ENCODE measurements around the gene LRFN3. TPM values are rescaled to one million over a fixed set of nuclear protein-coding genes. Genes with fewer than 3 reads are reported as not detected.

LRFN3 gene
- total and polyA plus RNA-seq, 10 of the 15 experiments (the other 5 are each of a cell fraction or from before 2014, with no cell fraction given) = 0.02 to 7.3 (median 2.0) TPM; not detected in 1

DNA sequence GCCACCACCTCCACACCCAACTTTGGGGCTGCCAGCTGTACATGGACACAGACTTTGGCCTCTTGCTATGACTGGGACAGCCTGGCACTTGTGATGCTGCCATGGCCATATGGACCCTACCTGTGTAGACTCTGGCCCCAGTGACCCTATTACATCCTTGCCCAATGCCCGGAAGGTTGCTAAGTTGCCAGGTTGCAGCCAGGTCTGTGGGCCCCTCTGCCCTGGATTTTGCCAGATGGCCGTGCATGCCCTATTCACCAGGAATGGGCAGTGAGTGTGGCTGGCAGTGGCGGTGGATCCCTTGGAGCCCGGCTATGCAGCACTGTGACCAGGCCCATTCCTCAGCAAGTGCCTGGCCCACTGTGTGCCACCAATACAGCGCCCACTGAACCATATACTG, 49.9 kb downstream of the LRFN3 start:
- BruUV-seq (replicated peaks) = no TSS peak
- no peaks in the 10 kb centered on the region for H3K36me3 ChIP-seq (ENCODE audit: control insufficient read depth in 2 of 2, insufficient read depth in 2 of 2, low read length in 1 of 2)
- H3K9me3 ChIP-seq (replicated peaks; ENCODE audit: control insufficient read depth, insufficient read depth, low read length) = no peaks in the 10 kb centered on the region
- SMC1A ChIA-PET (ENCODE audit: uncharacterized antibody, unreplicated experiment) = no interaction called here
- H3K4me3 ChIP-seq = no peak overlapping the region
- H2AFZ ChIP-seq (ENCODE audit: control insufficient read depth, low read depth, low read length) = no peak overlapping the region
- DNase-seq (ENCODE audit: low read depth, low spot score) (no peak), FAIRE-seq (no peak), ATAC-seq (no peak)
- 60% methylated on average over 5 of the region's 5 CpGs for WGBS (ENCODE audit: insufficient coverage, insufficient replicate concordance, low lambda C conversion rate, missing lambda C conversion rate)
- H3K9ac ChIP-seq (ENCODE audit: control insufficient read depth, insufficient read depth, low read length) = no peak overlapping the region
- in situ Hi-C loops (cut with MboI) (no loop called here), intact Hi-C loops (cut with micrococcal nuclease; ENCODE audit: unreplicated experiment) (no loop called here)
- H3K79me2 ChIP-seq (ENCODE audit: control insufficient read depth, insufficient read depth, low read length) = no peaks in the 10 kb centered on the region
- POLR2A ChIA-PET = no interaction called here
- CTCF ChIA-PET = no interaction called here
- no peaks in the 10 kb centered on the region for H3K4me1 ChIP-seq (ENCODE audit: control insufficient read depth, insufficient read depth, low read length)
- no peak overlapping the region for H3K4me2 ChIP-seq (ENCODE audit: control insufficient read depth, insufficient read depth)
- no peaks in the 10 kb centered on the region for H4K20me1 ChIP-seq (ENCODE audit: control insufficient read depth, insufficient read depth)
- no peak overlapping the region for H3K27ac ChIP-seq (ENCODE audit: control insufficient read depth, insufficient read depth)
- RAD21 ChIA-PET (ENCODE audit: unreplicated experiment) = no interaction called here
- peaks cover 0 to 2% of the 10 kb centered on the region in 2 experiments; a peak in 3 of 4 replicates for H3K27me3 ChIP-seq (replicated peaks in 1 of 2; ENCODE audit: control insufficient read depth in 2 of 2, insufficient read depth in 2 of 2, low read length in 1 of 2)
- TF ChIP-seq, protein P1, sequence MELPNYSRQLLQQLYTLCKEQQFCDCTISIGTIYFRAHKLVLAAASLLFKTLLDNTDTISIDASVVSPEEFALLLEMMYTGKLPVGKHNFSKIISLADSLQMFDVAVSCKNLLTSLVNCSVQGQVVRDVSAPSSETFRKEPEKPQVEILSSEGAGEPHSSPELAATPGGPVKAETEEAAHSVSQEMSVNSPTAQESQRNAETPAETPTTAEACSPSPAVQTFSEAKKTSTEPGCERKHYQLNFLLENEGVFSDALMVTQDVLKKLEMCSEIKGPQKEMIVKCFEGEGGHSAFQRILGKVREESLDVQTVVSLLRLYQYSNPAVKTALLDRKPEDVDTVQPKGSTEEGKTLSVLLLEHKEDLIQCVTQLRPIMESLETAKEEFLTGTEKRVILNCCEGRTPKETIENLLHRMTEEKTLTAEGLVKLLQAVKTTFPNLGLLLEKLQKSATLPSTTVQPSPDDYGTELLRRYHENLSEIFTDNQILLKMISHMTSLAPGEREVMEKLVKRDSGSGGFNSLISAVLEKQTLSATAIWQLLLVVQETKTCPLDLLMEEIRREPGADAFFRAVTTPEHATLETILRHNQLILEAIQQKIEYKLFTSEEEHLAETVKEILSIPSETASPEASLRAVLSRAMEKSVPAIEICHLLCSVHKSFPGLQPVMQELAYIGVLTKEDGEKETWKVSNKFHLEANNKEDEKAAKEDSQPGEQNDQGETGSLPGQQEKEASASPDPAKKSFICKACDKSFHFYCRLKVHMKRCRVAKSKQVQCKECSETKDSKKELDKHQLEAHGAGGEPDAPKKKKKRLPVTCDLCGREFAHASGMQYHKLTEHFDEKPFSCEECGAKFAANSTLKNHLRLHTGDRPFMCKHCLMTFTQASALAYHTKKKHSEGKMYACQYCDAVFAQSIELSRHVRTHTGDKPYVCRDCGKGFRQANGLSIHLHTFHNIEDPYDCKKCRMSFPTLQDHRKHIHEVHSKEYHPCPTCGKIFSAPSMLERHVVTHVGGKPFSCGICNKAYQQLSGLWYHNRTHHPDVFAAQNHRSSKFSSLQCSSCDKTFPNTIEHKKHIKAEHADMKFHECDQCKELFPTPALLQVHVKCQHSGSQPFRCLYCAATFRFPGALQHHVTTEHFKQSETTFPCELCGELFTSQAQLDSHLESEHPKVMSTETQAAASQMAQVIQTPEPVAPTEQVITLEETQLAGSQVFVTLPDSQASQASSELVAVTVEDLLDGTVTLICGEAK (IDR thresholded peaks at IDR 0.05; ENCODE audit: borderline replicate concordance) = no peak
- TF ChIP-seq, protein P2, sequence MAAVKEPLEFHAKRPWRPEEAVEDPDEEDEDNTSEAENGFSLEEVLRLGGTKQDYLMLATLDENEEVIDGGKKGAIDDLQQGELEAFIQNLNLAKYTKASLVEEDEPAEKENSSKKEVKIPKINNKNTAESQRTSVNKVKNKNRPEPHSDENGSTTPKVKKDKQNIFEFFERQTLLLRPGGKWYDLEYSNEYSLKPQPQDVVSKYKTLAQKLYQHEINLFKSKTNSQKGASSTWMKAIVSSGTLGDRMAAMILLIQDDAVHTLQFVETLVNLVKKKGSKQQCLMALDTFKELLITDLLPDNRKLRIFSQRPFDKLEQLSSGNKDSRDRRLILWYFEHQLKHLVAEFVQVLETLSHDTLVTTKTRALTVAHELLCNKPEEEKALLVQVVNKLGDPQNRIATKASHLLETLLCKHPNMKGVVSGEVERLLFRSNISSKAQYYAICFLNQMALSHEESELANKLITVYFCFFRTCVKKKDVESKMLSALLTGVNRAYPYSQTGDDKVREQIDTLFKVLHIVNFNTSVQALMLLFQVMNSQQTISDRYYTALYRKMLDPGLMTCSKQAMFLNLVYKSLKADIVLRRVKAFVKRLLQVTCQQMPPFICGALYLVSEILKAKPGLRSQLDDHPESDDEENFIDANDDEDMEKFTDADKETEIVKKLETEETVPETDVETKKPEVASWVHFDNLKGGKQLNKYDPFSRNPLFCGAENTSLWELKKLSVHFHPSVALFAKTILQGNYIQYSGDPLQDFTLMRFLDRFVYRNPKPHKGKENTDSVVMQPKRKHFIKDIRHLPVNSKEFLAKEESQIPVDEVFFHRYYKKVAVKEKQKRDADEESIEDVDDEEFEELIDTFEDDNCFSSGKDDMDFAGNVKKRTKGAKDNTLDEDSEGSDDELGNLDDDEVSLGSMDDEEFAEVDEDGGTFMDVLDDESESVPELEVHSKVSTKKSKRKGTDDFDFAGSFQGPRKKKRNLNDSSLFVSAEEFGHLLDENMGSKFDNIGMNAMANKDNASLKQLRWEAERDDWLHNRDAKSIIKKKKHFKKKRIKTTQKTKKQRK (IDR thresholded peaks at IDR 0.05; ENCODE audit: low read depth, low read length) = no peak
- no peak for TF ChIP-seq PAX5 (IDR thresholded peaks at IDR 0.05; ENCODE audit: borderline replicate concordance, low read depth, low read length)
- no peak for TF ChIP-seq ZNF207 (IDR thresholded peaks at IDR 0.05; ENCODE audit: borderline replicate concordance)
- TF ChIP-seq HDAC6 (IDR thresholded peaks at IDR 0.05; ENCODE audit: unreplicated experiment) = no peak
- TF ChIP-seq RBBP5 (conservative IDR thresholded peaks at IDR 0.05) = no peak
- no peak for TF ChIP-seq IKZF1 (conservative IDR thresholded peaks at IDR 0.05)
- no peak for TF ChIP-seq CBX3 (IDR thresholded peaks at IDR 0.05; ENCODE audit: borderline replicate concordance, low read depth)
- TF ChIP-seq, protein P3, sequence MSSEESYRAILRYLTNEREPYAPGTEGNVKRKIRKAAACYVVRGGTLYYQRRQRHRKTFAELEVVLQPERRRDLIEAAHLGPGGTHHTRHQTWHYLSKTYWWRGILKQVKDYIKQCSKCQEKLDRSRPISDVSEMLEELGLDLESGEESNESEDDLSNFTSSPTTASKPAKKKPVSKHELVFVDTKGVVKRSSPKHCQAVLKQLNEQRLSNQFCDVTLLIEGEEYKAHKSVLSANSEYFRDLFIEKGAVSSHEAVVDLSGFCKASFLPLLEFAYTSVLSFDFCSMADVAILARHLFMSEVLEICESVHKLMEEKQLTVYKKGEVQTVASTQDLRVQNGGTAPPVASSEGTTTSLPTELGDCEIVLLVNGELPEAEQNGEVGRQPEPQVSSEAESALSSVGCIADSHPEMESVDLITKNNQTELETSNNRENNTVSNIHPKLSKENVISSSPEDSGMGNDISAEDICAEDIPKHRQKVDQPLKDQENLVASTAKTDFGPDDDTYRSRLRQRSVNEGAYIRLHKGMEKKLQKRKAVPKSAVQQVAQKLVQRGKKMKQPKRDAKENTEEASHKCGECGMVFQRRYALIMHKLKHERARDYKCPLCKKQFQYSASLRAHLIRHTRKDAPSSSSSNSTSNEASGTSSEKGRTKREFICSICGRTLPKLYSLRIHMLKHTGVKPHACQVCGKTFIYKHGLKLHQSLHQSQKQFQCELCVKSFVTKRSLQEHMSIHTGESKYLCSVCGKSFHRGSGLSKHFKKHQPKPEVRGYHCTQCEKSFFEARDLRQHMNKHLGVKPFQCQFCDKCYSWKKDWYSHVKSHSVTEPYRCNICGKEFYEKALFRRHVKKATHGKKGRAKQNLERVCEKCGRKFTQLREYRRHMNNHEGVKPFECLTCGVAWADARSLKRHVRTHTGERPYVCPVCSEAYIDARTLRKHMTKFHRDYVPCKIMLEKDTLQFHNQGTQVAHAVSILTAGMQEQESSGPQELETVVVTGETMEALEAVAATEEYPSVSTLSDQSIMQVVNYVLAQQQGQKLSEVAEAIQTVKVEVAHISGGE (CRISPR knock-in tag; IDR thresholded peaks at IDR 0.05) = no peak
- no peak for TF ChIP-seq ZNF274 (IDR thresholded peaks at IDR 0.05; ENCODE audit: insufficient read depth, insufficient read length)
- no peak for TF ChIP-seq SREBF2 (IDR thresholded peaks at IDR 0.05; ENCODE audit: low read length)
- no peak for TF ChIP-seq JUNB (IDR thresholded peaks at IDR 0.05)
- TF ChIP-seq, protein P4, sequence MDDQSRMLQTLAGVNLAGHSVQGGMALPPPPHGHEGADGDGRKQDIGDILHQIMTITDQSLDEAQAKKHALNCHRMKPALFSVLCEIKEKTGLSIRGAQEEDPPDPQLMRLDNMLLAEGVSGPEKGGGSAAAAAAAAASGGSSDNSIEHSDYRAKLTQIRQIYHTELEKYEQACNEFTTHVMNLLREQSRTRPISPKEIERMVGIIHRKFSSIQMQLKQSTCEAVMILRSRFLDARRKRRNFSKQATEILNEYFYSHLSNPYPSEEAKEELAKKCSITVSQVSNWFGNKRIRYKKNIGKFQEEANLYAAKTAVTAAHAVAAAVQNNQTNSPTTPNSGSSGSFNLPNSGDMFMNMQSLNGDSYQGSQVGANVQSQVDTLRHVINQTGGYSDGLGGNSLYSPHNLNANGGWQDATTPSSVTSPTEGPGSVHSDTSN (IDR thresholded peaks at IDR 0.05; ENCODE audit: insufficient replicate concordance, low read depth, low read length) = no peak

Data from GM12878 (cell line).